SK-N-SH (cell line): Measurements from ENCODE around the gene ADCY4. TPM values are rescaled to one million over a fixed set of nuclear protein-coding genes. Genes with fewer than 3 reads are reported as not detected.
A peak's percentile ranks its signal among the peaks of the same experiment; 100 is the strongest.

Experiments used
- CTCF ChIA-PET: fragments of 300-600, 350-600 bp; formaldehyde crosslinking; extraction: SDS; loops from one replicate; lab custom pipeline; 2021; lab: Yijun Ruan, JAX
- POLR2A ChIA-PET: fragments of 350-600 bp; sonication (Branson Sonifier 250); formaldehyde crosslinking; extraction: SDS; loops from one replicate; lab custom pipeline; 2020; ENCODE audit warnings: antibody characterized with exemption, inconsistent platforms; lab: Yijun Ruan, JAX
- DNase-seq: peaks from one replicate; pipeline ENCODE4 v3.0.0; 2012
- H2AFZ ChIP-seq: fragments of 200-600 bp; sonication (generic); 2 replicates; pipeline ENCODE4 v1.8.1; 2016; ENCODE audit warnings: antibody characterized with exemption, mild to moderate bottlenecking, low read depth
- H3F3A ChIP-seq: fragments of 200-600 bp; sonication (generic); replicated peaks from 2 replicates; pipeline ENCODE3; 2016; ENCODE audit warnings: antibody characterized with exemption, mild to moderate bottlenecking; ENCODE audit not compliant: insufficient read depth
- H3K27ac ChIP-seq, 2 experiments: fragments of 200-500 bp in 1 of 2; fragments of 200-600 bp in 1 of 2; sonication (Bioruptor generic) in 1 of 2; sonication (generic), shearing (Covaris generic) in 1 of 2; 2 replicates each; pipeline versions ENCODE4 v1.5.1 to v1.6.1; 2014 to 2016; ENCODE audit warnings: low read depth in 2 of 2, inconsistent platforms in 1 of 2, low read length in 1 of 2, mild to moderate bottlenecking in 1 of 2, mixed read lengths in 1 of 2
- H3K27me3 ChIP-seq: fragments of 200-600 bp; sonication (generic), shearing (Covaris generic); 2 replicates; pipeline ENCODE4 v1.6.1; 2016; ENCODE audit warnings: mixed run types; ENCODE audit not compliant: insufficient read depth
- H3K36me3 ChIP-seq, 2 experiments: fragments of 200-500 bp in 1 of 2; fragments of 200-600 bp in 1 of 2; sonication (Bioruptor generic) in 1 of 2; sonication (generic) in 1 of 2; replicated peaks in 1 of 2; 2 replicates each; pipeline versions ENCODE3 to v1.5.1; 2014 to 2016; ENCODE audit warnings: low read length in 1 of 2, mild to moderate bottlenecking in 1 of 2; ENCODE audit not compliant: insufficient read depth in 2 of 2, control insufficient read depth in 1 of 2
- H3K4me1 ChIP-seq, 2 experiments: fragments of 200-500 bp in 1 of 2; fragments of 200-600 bp in 1 of 2; sonication (Bioruptor generic) in 1 of 2; sonication (generic), shearing (Covaris generic) in 1 of 2; 2 replicates each; pipeline versions ENCODE4 v1.5.1 to v1.6.1; 2014 to 2016; ENCODE audit warnings: low read depth in 1 of 2, low read length in 1 of 2, mixed run types in 1 of 2; ENCODE audit not compliant: insufficient read depth in 2 of 2, control insufficient read depth in 1 of 2
- H3K4me2 ChIP-seq: fragments of 200-600 bp; sonication (generic), shearing (Covaris generic); 2 replicates; pipeline ENCODE4 v1.6.1; 2017; ENCODE audit warnings: mixed run types
- H3K4me3 ChIP-seq, 2 experiments: fragments of 200-500 bp in 1 of 2; fragments of 200-600 bp in 1 of 2; sonication (Bioruptor generic) in 1 of 2; sonication (generic), shearing (Covaris generic) in 1 of 2; 2 replicates each; pipeline versions ENCODE4 v1.5.1 to v1.8.1; 2014 to 2016; ENCODE audit warnings: low read depth in 2 of 2, inconsistent platforms in 1 of 2, low read length in 1 of 2, mild to moderate bottlenecking in 1 of 2, mixed read lengths in 1 of 2, moderate library complexity in 1 of 2
- H3K79me2 ChIP-seq: fragments of 200-600 bp; sonication (generic); 2 replicates; pipeline ENCODE4 v1.8.1; 2017; ENCODE audit warnings: mild to moderate bottlenecking; ENCODE audit not compliant: insufficient read depth
- H3K9ac ChIP-seq: fragments of 200-600 bp; sonication (generic); 2 replicates; pipeline ENCODE4 v1.6.1; 2017; ENCODE audit warnings: mixed run types
- H3K9me2 ChIP-seq: fragments of 200-600 bp; sonication (generic); 2 replicates; pipeline ENCODE4 v1.6.1; 2017; ENCODE audit warnings: mixed run types
- H3K9me3 ChIP-seq: fragments of 200-600 bp; sonication (generic); 2 replicates; pipeline ENCODE4 v1.6.1; 2017; ENCODE audit warnings: mixed run types, mild to moderate bottlenecking, moderate library complexity
- H4K20me1 ChIP-seq: fragments of 200-600 bp; sonication (generic); 2 replicates; pipeline ENCODE4 v1.6.1; 2017; ENCODE audit warnings: mild to moderate bottlenecking, mixed run types; ENCODE audit not compliant: insufficient read depth
- CHD2 ChIP-seq: fragments of 150-350 bp; IDR thresholded peaks from 2 replicates; pipeline ENCODE4 v1.6.1; 2018; ENCODE audit warnings: low read length; ENCODE audit not compliant: partially characterized antibody
- CTCF ChIP-seq: fragments of 200-600 bp; sonication (generic); IDR thresholded peaks from 2 replicates; pipeline ENCODE4 v1.6.1; 2017; ENCODE audit warnings: antibody characterized with exemption, mild to moderate bottlenecking, moderate library complexity
- ELF1 ChIP-seq: IDR thresholded peaks from 2 replicates; pipeline ENCODE4 v1.4.0; 2012
- EP300 ChIP-seq, 2 experiments: IDR thresholded peaks; 2 replicates each; pipeline versions ENCODE4 v1.4.0 to v1.6.1; 2012; ENCODE audit warnings: borderline replicate concordance in 1 of 2, low read depth in 1 of 2, low read length in 1 of 2
- FOSL2 ChIP-seq: IDR thresholded peaks from 2 replicates; pipeline ENCODE4 v1.4.0; 2012; ENCODE audit warnings: low read depth, mild to moderate bottlenecking, moderate library complexity, borderline replicate concordance
- FOXM1 ChIP-seq: IDR thresholded peaks from 2 replicates; pipeline ENCODE4 v1.4.0; 2012; ENCODE audit warnings: low read depth, mild to moderate bottlenecking
- GABPA ChIP-seq: IDR thresholded peaks from 2 replicates; pipeline ENCODE4 v1.4.0; 2012; ENCODE audit warnings: low read depth, mild to moderate bottlenecking
- IRF3 ChIP-seq: fragments of 150-350 bp; IDR thresholded peaks from 2 replicates; pipeline ENCODE4 v1.6.1; 2016; ENCODE audit warnings: mild to moderate bottlenecking, low read depth, low read length
- MAX ChIP-seq: IDR thresholded peaks from 2 replicates; pipeline ENCODE4 v1.4.0; 2012; ENCODE audit warnings: low read depth
- MXI1 ChIP-seq: IDR thresholded peaks from 2 replicates; pipeline ENCODE4 v1.6.1; 2012; ENCODE audit warnings: mild to moderate bottlenecking, low read depth, low read length, improper control_type of control experiment
- NFIC ChIP-seq: IDR thresholded peaks from 2 replicates; pipeline ENCODE4 v1.4.0; 2012; ENCODE audit warnings: borderline replicate concordance
- NRF1 ChIP-seq: IDR thresholded peaks from 2 replicates; pipeline ENCODE4 v1.6.1; 2012; ENCODE audit warnings: low read depth, mild to moderate bottlenecking, low read length
- POLR2AphosphoS5 ChIP-seq: IDR thresholded peaks from 2 replicates; pipeline ENCODE4 v1.6.1; 2012; ENCODE audit warnings: low read depth, low read length
- RAD21 ChIP-seq: IDR thresholded peaks from 2 replicates; pipeline ENCODE4 v1.6.1; 2012; ENCODE audit warnings: mild to moderate bottlenecking, low read length
- RCOR1 ChIP-seq: fragments of 150-350 bp; IDR thresholded peaks from 2 replicates; pipeline ENCODE4 v1.6.1; 2017; ENCODE audit warnings: antibody characterized with exemption, low read length
- RFX5 ChIP-seq: IDR thresholded peaks from 2 replicates; pipeline ENCODE4 v1.6.1; 2012; ENCODE audit warnings: mild to moderate bottlenecking, improper control_type of control experiment, low read length
- RXRA ChIP-seq: IDR thresholded peaks from 2 replicates; pipeline ENCODE4 v1.4.0; 2012; ENCODE audit warnings: low read depth, mild to moderate bottlenecking, borderline replicate concordance
- SIN3A ChIP-seq: IDR thresholded peaks from 2 replicates; pipeline ENCODE4 v1.6.1; 2012; ENCODE audit warnings: low read depth, mild to moderate bottlenecking, low read length, moderate library complexity, borderline replicate concordance
- SMC3 ChIP-seq: IDR thresholded peaks from 2 replicates; pipeline ENCODE4 v1.6.1; 2012; ENCODE audit warnings: low read depth, low read length, improper control_type of control experiment
- TEAD4 ChIP-seq: IDR thresholded peaks from 2 replicates; pipeline ENCODE4 v1.4.0; 2012; ENCODE audit warnings: mild to moderate bottlenecking, borderline replicate concordance; ENCODE audit not compliant: insufficient read depth
- USF2 ChIP-seq: fragments of 150-350 bp; IDR thresholded peaks from 2 replicates; pipeline ENCODE4 v1.6.1; 2017; ENCODE audit warnings: antibody characterized with exemption, low read length, low read depth, borderline replicate concordance
- WGBS: methylation state at CpG from one replicate; pipeline ENCODE4 v1.1.6; 2017; ENCODE audit warnings: low lambda C conversion rate; 5-methylcytosine and 5-hydroxymethylcytosine counted together
- polyA plus RNA-seq, 3 experiments: library from polyadenylated mRNA; depleted of rRNA; stranded (reverse); fragments of >200 nt; gene quantifications; 2 replicates each; pipeline ENCODE4 v1.2.3, GENCODE V29; 2012
- TF ChIP-seq, protein P1 (sequence below): IDR thresholded peaks from 2 replicates; pipeline ENCODE4 v1.4.0; 2012; ENCODE audit warnings: low read depth, borderline replicate concordance
- TF ChIP-seq, protein P2 (sequence below): IDR thresholded peaks from 2 replicates; pipeline ENCODE4 v1.6.1; 2012; ENCODE audit warnings: mild to moderate bottlenecking, low read depth, low read length, moderate library complexity

The ADCY4 gene
- polyA plus RNA-seq, 1 of the 3 experiments (the other 2 are of a cell fraction), result 0.08 TPM

DNA sequence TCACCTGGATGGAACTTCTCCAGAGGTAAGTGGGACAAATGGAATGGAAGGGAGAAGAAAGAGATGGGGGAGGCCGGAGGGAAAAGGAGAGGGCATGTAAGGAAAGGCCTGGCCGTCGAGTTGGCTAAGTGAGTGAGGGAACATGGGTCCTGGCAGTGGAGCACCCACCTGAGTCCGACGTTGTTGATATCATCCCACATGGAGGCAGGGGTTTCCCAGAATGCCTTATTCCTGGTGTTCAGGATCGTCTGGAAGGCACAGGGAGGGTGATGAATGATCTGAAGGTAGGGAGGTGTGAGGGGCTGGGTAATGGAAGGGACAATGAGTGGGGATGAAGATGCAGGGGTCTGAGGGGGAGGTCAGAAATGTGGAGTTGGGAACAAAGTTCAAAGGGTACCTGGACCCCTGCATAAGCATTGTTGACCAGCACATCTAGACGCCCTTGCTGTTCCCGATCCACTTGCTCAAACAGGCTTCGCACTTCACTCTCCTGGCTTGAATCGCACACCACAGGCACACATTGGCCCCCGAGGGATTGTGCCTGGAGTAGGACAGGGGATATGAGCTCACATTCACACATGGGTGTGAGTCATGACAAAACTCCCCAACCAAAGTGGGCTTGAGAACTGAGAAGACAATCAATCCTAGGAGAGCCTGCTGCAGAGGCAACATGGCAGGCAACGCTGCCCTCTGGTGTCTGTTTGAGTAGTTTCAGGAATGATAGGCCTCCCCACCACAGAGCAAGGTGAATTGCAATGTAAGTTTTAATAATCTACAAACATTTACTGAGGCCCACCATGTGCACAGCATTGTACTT lies 38.3 kb downstream of the ADCY4 start:
- Histone ChIP-seq H3K9ac (no peak overlapping the region), H3K79me2 (peaks cover 22% of the 10 kb centered on the region), H3F3A (peaks cover 21% of the 10 kb centered on the region), H3K4me2 (0 out of 2 replicates have a peak overlapping the region, but pooled peaks have one; percentile 6), H3K36me3 (peaks cover 19 to 30% of the 10 kb centered on the region in 2 experiments), H3K9me3 (no peaks in the 10 kb centered on the region), H2AFZ (0 out of 2 replicates have a peak overlapping the region, but pooled peaks have one; percentile 4), H3K9me2 (no peaks in the 10 kb centered on the region), H4K20me1 (no peaks in the 10 kb centered on the region), H3K4me1 (peaks cover 13 to 14% of the 10 kb centered on the region in 2 experiments), H3K27me3 (no peaks in the 10 kb centered on the region), H3K27ac (peak overlapping the region in 1 of 2 experiments; percentile 32; a peak in 1 of 4 replicates), H3K4me3 (no peak overlapping the region; a peak in 1 of 4 replicates)
- 57% methylated on average over 11 of the region's 12 CpGs for WGBS
- ChIA-PET CTCF (interaction anchor here (1.1 to 8.1 kb wide), 26 partner anchors 9 to 244 kb away, joined by 3 to 191 read pairs (median 8); partner anchors contain the start of genes CARMIL3, CHMP4A, CIDEB and LTB4R2), POLR2A (interaction anchor here (4.5 kb wide), 1 partner anchor 54 kb away, joined by 27 read pairs; the partner anchor contains the start of gene TINF2)
- no peak for TF ChIP-seq RXRA
- TF ChIP-seq FOSL2, result peak; percentile 26; the same call in 1 of the 2 replicates
- peak; percentile 82 for TF ChIP-seq CTCF
- TF ChIP-seq, protein P1, sequence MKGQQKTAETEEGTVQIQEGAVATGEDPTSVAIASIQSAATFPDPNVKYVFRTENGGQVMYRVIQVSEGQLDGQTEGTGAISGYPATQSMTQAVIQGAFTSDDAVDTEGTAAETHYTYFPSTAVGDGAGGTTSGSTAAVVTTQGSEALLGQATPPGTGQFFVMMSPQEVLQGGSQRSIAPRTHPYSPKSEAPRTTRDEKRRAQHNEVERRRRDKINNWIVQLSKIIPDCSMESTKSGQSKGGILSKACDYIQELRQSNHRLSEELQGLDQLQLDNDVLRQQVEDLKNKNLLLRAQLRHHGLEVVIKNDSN, result no peak
- no peak for TF ChIP-seq FOXM1
- TF ChIP-seq SIN3A, result no peak
- no peak for TF ChIP-seq NFIC
- no peak for TF ChIP-seq USF2
- no peak for TF ChIP-seq RCOR1
- peak; percentile 82 for TF ChIP-seq RAD21
- no peak for TF ChIP-seq IRF3
- TF ChIP-seq MAX, result 0 out of 2 replicates have a peak, but pooled peaks have one; percentile 20
- no peak for TF ChIP-seq EP300 (IDR thresholded peaks at IDR 0.05; ENCODE audit: borderline replicate concordance in 1 of 2, low read depth in 1 of 2, low read length in 1 of 2)
- TF ChIP-seq ELF1, result no peak
- no peak for TF ChIP-seq RFX5
- TF ChIP-seq TEAD4, result no peak
- no peak for TF ChIP-seq POLR2AphosphoS5
- TF ChIP-seq GABPA, result no peak
- no peak for TF ChIP-seq NRF1
- TF ChIP-seq, protein P2, sequence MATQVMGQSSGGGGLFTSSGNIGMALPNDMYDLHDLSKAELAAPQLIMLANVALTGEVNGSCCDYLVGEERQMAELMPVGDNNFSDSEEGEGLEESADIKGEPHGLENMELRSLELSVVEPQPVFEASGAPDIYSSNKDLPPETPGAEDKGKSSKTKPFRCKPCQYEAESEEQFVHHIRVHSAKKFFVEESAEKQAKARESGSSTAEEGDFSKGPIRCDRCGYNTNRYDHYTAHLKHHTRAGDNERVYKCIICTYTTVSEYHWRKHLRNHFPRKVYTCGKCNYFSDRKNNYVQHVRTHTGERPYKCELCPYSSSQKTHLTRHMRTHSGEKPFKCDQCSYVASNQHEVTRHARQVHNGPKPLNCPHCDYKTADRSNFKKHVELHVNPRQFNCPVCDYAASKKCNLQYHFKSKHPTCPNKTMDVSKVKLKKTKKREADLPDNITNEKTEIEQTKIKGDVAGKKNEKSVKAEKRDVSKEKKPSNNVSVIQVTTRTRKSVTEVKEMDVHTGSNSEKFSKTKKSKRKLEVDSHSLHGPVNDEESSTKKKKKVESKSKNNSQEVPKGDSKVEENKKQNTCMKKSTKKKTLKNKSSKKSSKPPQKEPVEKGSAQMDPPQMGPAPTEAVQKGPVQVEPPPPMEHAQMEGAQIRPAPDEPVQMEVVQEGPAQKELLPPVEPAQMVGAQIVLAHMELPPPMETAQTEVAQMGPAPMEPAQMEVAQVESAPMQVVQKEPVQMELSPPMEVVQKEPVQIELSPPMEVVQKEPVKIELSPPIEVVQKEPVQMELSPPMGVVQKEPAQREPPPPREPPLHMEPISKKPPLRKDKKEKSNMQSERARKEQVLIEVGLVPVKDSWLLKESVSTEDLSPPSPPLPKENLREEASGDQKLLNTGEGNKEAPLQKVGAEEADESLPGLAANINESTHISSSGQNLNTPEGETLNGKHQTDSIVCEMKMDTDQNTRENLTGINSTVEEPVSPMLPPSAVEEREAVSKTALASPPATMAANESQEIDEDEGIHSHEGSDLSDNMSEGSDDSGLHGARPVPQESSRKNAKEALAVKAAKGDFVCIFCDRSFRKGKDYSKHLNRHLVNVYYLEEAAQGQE, result no peak
- TF ChIP-seq MXI1, result no peak
- no peak for TF ChIP-seq CHD2
- TF ChIP-seq SMC3, result peak; percentile 90
- DNase-seq, result peak; percentile 77
